Type B pancreatic cell (in vitro differentiated cells): ENCODE measurements around the gene DGCR8. TPM values are rescaled to one million over a fixed set of nuclear protein-coding genes. Genes with fewer than 3 reads are reported as not detected.

Source experiments
- DNase-seq: peaks from one replicate; pipeline ENCODE4 v3.0.0; 2021; ENCODE audit warnings: mixed read lengths; ENCODE audit not compliant: unreplicated experiment; ENCODE audit errors: extremely low spot score
- H3K27ac Mint-ChIP-seq: 2 replicates; pipeline ENCODE4 v1.8.0; 2021; ENCODE audit warnings: mild to moderate bottlenecking, mixed read lengths
- H3K27me3 Mint-ChIP-seq: 2 replicates; pipeline ENCODE4 v1.8.0; 2021; ENCODE audit warnings: mixed read lengths
- H3K36me3 Mint-ChIP-seq: 2 replicates; pipeline ENCODE4 v1.8.0; 2021; ENCODE audit warnings: mixed read lengths
- H3K4me1 Mint-ChIP-seq: one replicate; pipeline ENCODE4 v1.8.0; 2021; ENCODE audit warnings: mixed read lengths; ENCODE audit not compliant: unreplicated experiment
- H3K4me3 Mint-ChIP-seq: 2 replicates; pipeline ENCODE4 v1.8.0; 2021; ENCODE audit warnings: mild to moderate bottlenecking, mixed read lengths
- H3K9me3 Mint-ChIP-seq: 2 replicates; pipeline ENCODE4 v1.8.0; 2021; ENCODE audit warnings: mixed read lengths
- CTCF ChIP-seq: fragments of 200-600 bp; sonication (generic); conservative IDR thresholded peaks from 2 replicates; pipeline ENCODE4 v1.5.0; 2021; ENCODE audit warnings: antibody characterized with exemption, mild to moderate bottlenecking
- total RNA-seq: library from RNA; stranded (reverse); gene quantifications from 2 replicates; pipeline ENCODE4 v1.2.1, GENCODE V29; 2021; ENCODE audit warnings: low replicate concordance

DGCR8 gene
- total RNA-seq, 1 donor from 2014 or later: 61.3 TPM

GRCh38 chr22:20054485-20054884, 25.6 kb upstream of the DGCR8 start:
- Mint-ChIP-seq H3K9me3 (no peaks in the 10 kb centered on the region), H3K36me3 (no peaks in the 10 kb centered on the region), H3K4me3 (no peak overlapping the region), H3K27ac (no peak overlapping the region), H3K4me1 (no peaks in the 10 kb centered on the region), H3K27me3 (no peaks in the 10 kb centered on the region)
- no peak for TF ChIP-seq CTCF
- DNase-seq: no peak

- TF ChIP-seq CTCF: no peak
- Mint-ChIP-seq H3K4me1 (no peaks in the 10 kb centered on the region), H3K27ac (no peak overlapping the region), H3K36me3 (no peaks in the 10 kb centered on the region), H3K27me3 (no peaks in the 10 kb centered on the region), H3K4me3 (no peak overlapping the region), H3K9me3 (no peaks in the 10 kb centered on the region)
- no peak for DNase-seq
Observed at GRCh38 chr22:20055144-20055543, 24.9 kb upstream of the DGCR8 start.

GRCh38 chr22:20055654-20056053, 24.4 kb upstream of the DGCR8 start:
- Mint-ChIP-seq H3K27me3 (no peaks in the 10 kb centered on the region), H3K9me3 (no peaks in the 10 kb centered on the region), H3K27ac (no peak overlapping the region), H3K36me3 (no peaks in the 10 kb centered on the region), H3K4me1 (no peaks in the 10 kb centered on the region), H3K4me3 (no peak overlapping the region)
- no peak for DNase-seq
- TF ChIP-seq CTCF: no peak

- Mint-ChIP-seq H3K36me3 (no peaks in the 10 kb centered on the region), H3K4me1 (no peaks in the 10 kb centered on the region), H3K9me3 (no peaks in the 10 kb centered on the region), H3K27me3 (no peaks in the 10 kb centered on the region), H3K27ac (no peak overlapping the region), H3K4me3 (no peak overlapping the region)
- no peak for DNase-seq
- no peak for TF ChIP-seq CTCF
Observed at GRCh38 chr22:20056161-20056560, 23.9 kb upstream of the DGCR8 start.

GRCh38 chr22:20056696-20057386, 23.2 kb upstream of the DGCR8 start:
- no peak for DNase-seq
- H3K9me3 Mint-ChIP-seq: no peaks in the 10 kb centered on the region
- no peaks in the 10 kb centered on the region for H3K36me3 Mint-ChIP-seq
- no peaks in the 10 kb centered on the region for H3K27me3 Mint-ChIP-seq
- H3K4me3 Mint-ChIP-seq: no peak overlapping the region
- no peak overlapping the region for H3K27ac Mint-ChIP-seq
- no peaks in the 10 kb centered on the region for H3K4me1 Mint-ChIP-seq
- TF ChIP-seq CTCF: no peak
